ENCODE results near the gene ATXN1.
"Not testable (repeated sequence)": the region's sequence is repeated elsewhere in the genome, so short reads cannot be mapped to it uniquely, and the experiment has no call there.

Gene ATXN1

GRCh38 chr6:16635810-16636602 is 125.3 kb downstream of the ATXN1 start:
- peak; percentile 85 for DNase-seq

GRCh38 chr6:16635291-16635809 is 125.9 kb downstream of the ATXN1 start:
- no peak for DNase-seq

GRCh38 chr6:16634855-16635254 is 126.4 kb downstream of the ATXN1 start:
- no peak for DNase-seq

- no peak for DNase-seq
These were observed 127.3 kb downstream of the ATXN1 start for GRCh38 chr6:16633961-16634360.

GRCh38 chr6:16633465-16633864 is 127.8 kb downstream of the ATXN1 start:
- DNase-seq: no peak

GRCh38 chr6:16632101-16632500 is 129.2 kb downstream of the ATXN1 start:
- no peak for DNase-seq

- no peak for DNase-seq
These were observed 131.1 kb downstream of the ATXN1 start for GRCh38 chr6:16630026-16630643.

- DNase-seq: not testable (repeated sequence)
These were observed 132.7 kb downstream of the ATXN1 start for GRCh38 chr6:16628580-16628979.

- DNase-seq: no peak
These were observed 134.6 kb downstream of the ATXN1 start for GRCh38 chr6:16626650-16627049.

- peak; percentile 84 for DNase-seq
These were observed 135.7 kb downstream of the ATXN1 start for GRCh38 chr6:16625291-16626265.

GRCh38 chr6:16624636-16625290 is 136.5 kb downstream of the ATXN1 start:
- peak; percentile 52 for DNase-seq

- peak; percentile 54 for DNase-seq
These were observed 137.5 kb downstream of the ATXN1 start for GRCh38 chr6:16623731-16624130.

GRCh38 chr6:16623029-16623653 is 138.1 kb downstream of the ATXN1 start:
- peak; percentile 30 for DNase-seq

GRCh38 chr6:16622193-16622592 is 139.1 kb downstream of the ATXN1 start:
- DNase-seq: no peak

GRCh38 chr6:16621002-16621401 is 140.3 kb downstream of the ATXN1 start:
- DNase-seq: no peak

GRCh38 chr6:16619777-16620176 is 141.5 kb downstream of the ATXN1 start:
- no peak for DNase-seq

- DNase-seq: no peak
These were observed 142.3 kb downstream of the ATXN1 start for GRCh38 chr6:16618962-16619361.

- DNase-seq: not testable (repeated sequence)
These were observed 146.0 kb downstream of the ATXN1 start for GRCh38 chr6:16615215-16615614.

- not testable (repeated sequence) for DNase-seq
These were observed 147.1 kb downstream of the ATXN1 start for GRCh38 chr6:16614143-16614542.

GRCh38 chr6:16613504-16613903 is 147.8 kb downstream of the ATXN1 start:
- DNase-seq: not testable (repeated sequence)

- DNase-seq: no peak
These were observed 152.8 kb downstream of the ATXN1 start for GRCh38 chr6:16608444-16608843.

GRCh38 chr6:16602035-16602434 is 159.2 kb downstream of the ATXN1 start:
- DNase-seq: no peak

All from fibroblast of skin of back (primary cell).